Type B pancreatic cell (in vitro differentiated cells): ENCODE data around the gene FSTL5. TPM values are rescaled to one million over a fixed set of nuclear protein-coding genes. Genes with fewer than 3 reads are reported as not detected.
"Not testable (repeated sequence)": the region's sequence is repeated elsewhere in the genome, so short reads cannot be mapped to it uniquely, and the experiment has no call there.

ENCODE experiments used
- DNase-seq: peaks from one replicate; pipeline ENCODE4 v3.0.0; 2021; ENCODE audit warnings: mixed read lengths; ENCODE audit not compliant: unreplicated experiment; ENCODE audit errors: extremely low spot score
- H3K27ac Mint-ChIP-seq: 2 replicates; pipeline ENCODE4 v1.8.0; 2021; ENCODE audit warnings: mild to moderate bottlenecking, mixed read lengths
- H3K27me3 Mint-ChIP-seq: 2 replicates; pipeline ENCODE4 v1.8.0; 2021; ENCODE audit warnings: mixed read lengths
- H3K36me3 Mint-ChIP-seq: 2 replicates; pipeline ENCODE4 v1.8.0; 2021; ENCODE audit warnings: mixed read lengths
- H3K4me1 Mint-ChIP-seq: one replicate; pipeline ENCODE4 v1.8.0; 2021; ENCODE audit warnings: mixed read lengths; ENCODE audit not compliant: unreplicated experiment
- H3K4me3 Mint-ChIP-seq: 2 replicates; pipeline ENCODE4 v1.8.0; 2021; ENCODE audit warnings: mild to moderate bottlenecking, mixed read lengths
- H3K9me3 Mint-ChIP-seq: 2 replicates; pipeline ENCODE4 v1.8.0; 2021; ENCODE audit warnings: mixed read lengths
- CTCF ChIP-seq: fragments of 200-600 bp; sonication (generic); conservative IDR thresholded peaks from 2 replicates; pipeline ENCODE4 v1.5.0; 2021; ENCODE audit warnings: antibody characterized with exemption, mild to moderate bottlenecking
- total RNA-seq: library from RNA; stranded (reverse); gene quantifications from 2 replicates; pipeline ENCODE4 v1.2.1, GENCODE V29; 2021; ENCODE audit warnings: low replicate concordance

Gene FSTL5
- total RNA-seq, 1 donor from 2014 or later: 3.6 TPM

GRCh38 chr4:162116095-162116779, 47.6 kb downstream of the FSTL5 start:
- TF ChIP-seq CTCF: no peak
- Mint-ChIP-seq H3K36me3 (no peaks in the 10 kb centered on the region), H3K4me1 (peaks cover 9% of the 10 kb centered on the region), H3K4me3 (no peak overlapping the region), H3K9me3 (no peaks in the 10 kb centered on the region), H3K27ac (no peak overlapping the region), H3K27me3 (no peaks in the 10 kb centered on the region)
- no peak for DNase-seq

DNA sequence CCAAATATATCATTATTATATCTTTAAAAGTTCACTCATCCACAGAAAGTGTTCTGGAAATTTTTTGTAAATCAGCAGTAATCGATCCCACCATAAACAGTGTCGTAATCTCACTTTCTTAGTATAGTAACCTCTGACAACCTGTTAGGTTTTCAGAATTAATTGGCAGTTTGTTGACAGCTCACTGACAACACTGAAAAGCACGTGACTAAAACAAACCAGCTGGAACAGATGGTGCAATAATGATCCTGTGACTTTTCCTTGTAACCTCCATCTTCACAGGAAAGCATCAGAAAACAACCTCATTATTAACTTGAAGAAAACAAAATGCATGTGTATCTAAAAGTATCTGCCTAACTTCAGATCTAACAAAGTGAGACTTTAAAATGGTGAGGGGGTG, 48.5 kb downstream of the FSTL5 start:
- Mint-ChIP-seq H3K27me3 (no peaks in the 10 kb centered on the region), H3K36me3 (no peaks in the 10 kb centered on the region), H3K4me1 (peaks cover 9% of the 10 kb centered on the region), H3K4me3 (no peak overlapping the region), H3K27ac (no peak overlapping the region), H3K9me3 (no peaks in the 10 kb centered on the region)
- no peak for DNase-seq
- no peak for TF ChIP-seq CTCF

- no peaks in the 10 kb centered on the region for H3K36me3 Mint-ChIP-seq
- no peaks in the 10 kb centered on the region for H3K4me1 Mint-ChIP-seq
- no peak overlapping the region for H3K27ac Mint-ChIP-seq
- H3K4me3 Mint-ChIP-seq: no peak overlapping the region
- no peak for TF ChIP-seq CTCF
- no peak for DNase-seq
- H3K9me3 Mint-ChIP-seq: no peaks in the 10 kb centered on the region
- H3K27me3 Mint-ChIP-seq: no peaks in the 10 kb centered on the region
Observed at GRCh38 chr4:162111078-162111477, 52.7 kb downstream of the FSTL5 start.

GRCh38 chr4:162104459-162105124, 59.2 kb downstream of the FSTL5 start:
- H3K9me3 Mint-ChIP-seq: no peaks in the 10 kb centered on the region
- no peak overlapping the region for H3K4me3 Mint-ChIP-seq
- H3K27ac Mint-ChIP-seq: no peak overlapping the region
- TF ChIP-seq CTCF: no peak
- H3K4me1 Mint-ChIP-seq: no peaks in the 10 kb centered on the region
- DNase-seq: no peak
- H3K27me3 Mint-ChIP-seq: no peaks in the 10 kb centered on the region
- no peaks in the 10 kb centered on the region for H3K36me3 Mint-ChIP-seq

- not testable (repeated sequence) for DNase-seq, H3K4me3 Mint-ChIP-seq, H3K4me1 Mint-ChIP-seq, H3K36me3 Mint-ChIP-seq, H3K27me3 Mint-ChIP-seq, H3K9me3 Mint-ChIP-seq, H3K27ac Mint-ChIP-seq
Observed at GRCh38 chr4:162103908-162104307, 59.9 kb downstream of the FSTL5 start.

DNA sequence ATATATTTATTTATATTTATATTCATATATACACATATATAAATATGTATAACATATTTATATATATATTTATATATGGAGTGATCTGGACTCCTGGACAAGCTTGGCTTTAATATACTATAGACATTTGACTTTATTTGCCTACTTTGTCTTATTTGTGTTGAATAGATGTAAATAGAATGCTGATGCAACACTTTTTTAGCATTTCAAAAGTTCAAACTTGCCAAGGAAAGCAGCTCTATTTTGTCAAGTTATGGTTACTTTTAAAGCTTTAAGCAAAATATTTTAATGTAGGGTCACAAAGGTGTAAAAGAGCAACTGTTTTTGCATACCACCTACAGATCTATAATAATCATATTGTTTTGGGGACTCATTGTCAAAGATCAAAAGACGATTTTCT, 61.1 kb downstream of the FSTL5 start:
- no peak overlapping the region for H3K27ac Mint-ChIP-seq
- H3K36me3 Mint-ChIP-seq: no peaks in the 10 kb centered on the region
- no peaks in the 10 kb centered on the region for H3K4me1 Mint-ChIP-seq
- DNase-seq: no peak
- H3K9me3 Mint-ChIP-seq: no peaks in the 10 kb centered on the region
- H3K27me3 Mint-ChIP-seq: no peaks in the 10 kb centered on the region
- H3K4me3 Mint-ChIP-seq: no peak overlapping the region
- no peak for TF ChIP-seq CTCF
